ENCODE data around the gene KMT2C. TPM values are rescaled to one million over a fixed set of nuclear protein-coding genes. Genes with fewer than 3 reads are reported as not detected.
"Not testable (repeated sequence)": the region's sequence is repeated elsewhere in the genome, so short reads cannot be mapped to it uniquely, and the experiment has no call there.

KMT2C gene
- total RNA-seq, 2 experiments from 2014 or later: 66.7 to 74.0 TPM

DNA sequence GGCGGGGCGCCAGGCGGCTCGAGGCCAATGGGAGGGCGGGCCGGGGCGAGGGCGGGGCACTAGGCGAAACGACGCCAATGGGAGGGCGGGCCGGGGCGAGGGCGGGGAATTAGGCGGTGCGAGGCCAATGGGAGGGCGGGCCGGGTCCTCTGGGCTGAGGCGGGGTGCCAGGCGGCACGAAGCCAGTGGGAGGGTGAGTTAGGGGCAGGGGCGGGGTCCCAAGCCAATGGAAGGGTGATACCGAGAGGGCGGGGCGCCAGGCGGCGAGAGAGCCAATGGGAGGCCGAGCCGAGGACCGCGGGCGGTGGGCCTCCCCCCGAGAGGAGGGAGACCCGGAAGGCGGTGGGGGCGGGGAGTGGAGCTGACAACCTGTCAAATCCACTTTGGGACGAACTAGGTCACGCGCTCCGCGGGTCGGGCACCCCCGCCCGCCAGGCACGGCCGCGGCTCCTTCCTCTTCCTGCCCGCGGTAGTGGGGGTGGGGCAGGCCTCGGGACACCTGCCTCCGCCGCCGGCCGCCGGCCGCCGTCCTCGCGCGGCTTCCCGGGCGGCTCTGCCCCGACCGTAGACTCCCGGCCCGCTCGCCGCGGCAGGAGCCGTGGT is 28.0 kb upstream of the KMT2C start:
- H3K27ac Mint-ChIP-seq: peak overlapping the region; percentile 93
- peak overlapping the region; percentile 91 for H3K4me3 Mint-ChIP-seq
- no peaks in the 10 kb centered on the region for H3K27me3 Mint-ChIP-seq
- peaks cover 9% of the 10 kb centered on the region for H3K4me1 Mint-ChIP-seq
- ChIA-PET CTCF (no interaction called here), POLR2A (interaction anchor here (0.7 to 1.0 kb wide), 2 partner anchors 81 to 713 kb away, joined by 4 to 7 read pairs; no protein-coding TSS in a partner anchor)
- no peaks in the 10 kb centered on the region for H3K9me3 Mint-ChIP-seq
- H3K36me3 Mint-ChIP-seq (ENCODE audit: low read depth): no peaks in the 10 kb centered on the region
- peak; percentile 100 for DNase-seq

DNA sequence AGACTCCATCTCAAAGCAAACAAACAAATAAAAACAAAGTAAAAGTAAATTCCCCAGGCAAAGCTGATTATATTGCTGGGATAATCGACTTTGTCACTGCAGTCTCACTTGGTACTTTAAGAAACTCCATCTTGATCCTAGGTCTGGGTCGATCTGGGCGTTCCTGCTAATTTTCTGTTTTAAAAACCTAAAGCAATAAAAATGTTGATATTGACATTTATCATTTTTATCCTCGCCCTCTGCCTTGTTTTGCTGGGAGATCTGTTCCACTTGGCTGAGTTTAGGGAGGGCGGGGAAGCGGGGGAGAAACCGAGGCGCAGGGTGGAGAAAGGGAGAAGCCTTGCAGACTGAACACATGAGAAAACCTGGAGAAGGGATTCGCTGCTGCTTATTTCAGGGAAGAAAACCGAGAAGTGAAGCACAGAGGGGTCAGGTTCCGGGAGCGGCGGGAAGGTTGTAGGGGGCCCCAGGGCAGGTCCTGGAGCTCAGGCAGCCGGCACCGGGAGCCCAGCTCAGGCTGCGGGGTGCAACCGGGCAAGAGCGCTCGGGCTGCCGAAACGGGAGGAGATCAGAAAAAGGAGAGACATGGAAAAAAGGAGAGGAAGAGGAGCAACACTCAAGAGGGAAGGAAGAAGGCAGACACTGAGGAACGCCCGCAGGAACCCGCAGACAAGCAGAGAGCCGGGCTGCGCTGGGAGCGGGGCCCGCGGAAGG is 27.3 kb upstream of the KMT2C start:
- peaks cover 9% of the 10 kb centered on the region for H3K4me1 Mint-ChIP-seq
- H3K27me3 Mint-ChIP-seq: no peaks in the 10 kb centered on the region
- ChIA-PET POLR2A (interaction anchor here (0.7 kb wide), 1 partner anchor 712 kb away, joined by 7 read pairs; no protein-coding TSS in a partner anchor), CTCF (interaction anchor here (0.6 to 1.4 kb wide), 2 partner anchors 20 to 39 kb away, joined by 3 read pairs; no protein-coding TSS in a partner anchor)
- H3K36me3 Mint-ChIP-seq (ENCODE audit: low read depth): no peaks in the 10 kb centered on the region
- no peaks in the 10 kb centered on the region for H3K9me3 Mint-ChIP-seq
- H3K4me3 Mint-ChIP-seq: peak overlapping the region; percentile 91
- no peak for DNase-seq
- H3K27ac Mint-ChIP-seq: peak overlapping the region; percentile 93

DNA sequence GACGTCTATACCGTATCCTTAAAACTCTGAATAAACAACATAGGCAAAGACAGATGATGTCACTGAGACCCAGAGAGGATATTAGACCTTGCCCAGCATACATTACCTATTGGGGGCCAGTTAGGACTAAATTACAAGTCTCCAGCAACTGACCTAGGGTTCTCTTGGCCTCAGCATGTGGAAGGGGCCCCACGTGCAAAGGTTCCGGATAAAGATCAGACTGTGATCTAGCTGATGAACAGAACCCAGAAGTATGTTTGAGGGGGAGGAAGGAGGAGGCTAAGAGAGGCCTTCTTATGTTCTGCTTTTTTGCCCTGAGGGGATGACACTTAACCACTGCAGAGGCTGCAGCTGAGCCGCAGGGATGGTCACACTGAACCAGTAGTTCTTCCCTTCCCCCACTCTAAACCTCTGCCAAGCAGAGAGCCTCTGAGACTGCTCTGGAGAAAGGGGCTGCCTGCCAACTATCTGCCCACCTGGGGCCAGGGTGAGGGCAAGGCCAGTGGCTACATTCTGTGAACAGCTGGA is 24.0 kb upstream of the KMT2C start:
- peaks cover 3% of the 10 kb centered on the region for H3K4me1 Mint-ChIP-seq
- H3K27me3 Mint-ChIP-seq: no peaks in the 10 kb centered on the region
- H3K9me3 Mint-ChIP-seq: peaks cover 2% of the 10 kb centered on the region
- no peak overlapping the region for H3K27ac Mint-ChIP-seq
- ChIA-PET CTCF (interaction anchor here (0.7 kb wide), 1 partner anchor 1515 kb away, joined by 5 read pairs; no protein-coding TSS in a partner anchor), POLR2A (no interaction called here)
- no peaks in the 10 kb centered on the region for H3K36me3 Mint-ChIP-seq (ENCODE audit: low read depth)
- H3K4me3 Mint-ChIP-seq: no peak overlapping the region
- DNase-seq: no peak

DNA sequence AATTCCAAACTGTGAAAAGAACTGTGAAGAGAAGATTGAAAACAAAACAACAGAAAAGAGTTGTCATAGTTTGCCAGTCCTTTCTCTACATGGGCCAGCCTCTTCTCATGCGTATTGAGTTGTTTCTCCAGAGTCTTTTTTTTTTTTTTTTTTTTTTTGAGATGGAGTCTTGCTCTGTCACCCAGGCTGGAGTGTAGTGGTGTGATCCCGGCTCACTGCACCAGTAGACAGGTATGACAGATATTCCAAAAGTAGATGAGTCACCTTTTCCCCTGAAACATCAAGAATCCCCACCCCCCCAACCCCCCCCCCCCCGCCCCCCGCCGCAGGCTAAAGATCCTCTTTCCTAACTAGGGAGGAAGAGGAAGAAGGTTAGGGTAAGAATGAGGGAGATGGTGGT is 15.6 kb upstream of the KMT2C start:
- Mint-ChIP-seq H3K9me3 (no peaks in the 10 kb centered on the region), H3K4me1 (no peaks in the 10 kb centered on the region), H3K27ac (no peak overlapping the region), H3K4me3 (no peak overlapping the region), H3K27me3 (no peaks in the 10 kb centered on the region), H3K36me3 (ENCODE audit: low read depth) (no peaks in the 10 kb centered on the region)
- no peak for DNase-seq
- CTCF ChIA-PET: no interaction called here
- POLR2A ChIA-PET: no interaction called here

DNA sequence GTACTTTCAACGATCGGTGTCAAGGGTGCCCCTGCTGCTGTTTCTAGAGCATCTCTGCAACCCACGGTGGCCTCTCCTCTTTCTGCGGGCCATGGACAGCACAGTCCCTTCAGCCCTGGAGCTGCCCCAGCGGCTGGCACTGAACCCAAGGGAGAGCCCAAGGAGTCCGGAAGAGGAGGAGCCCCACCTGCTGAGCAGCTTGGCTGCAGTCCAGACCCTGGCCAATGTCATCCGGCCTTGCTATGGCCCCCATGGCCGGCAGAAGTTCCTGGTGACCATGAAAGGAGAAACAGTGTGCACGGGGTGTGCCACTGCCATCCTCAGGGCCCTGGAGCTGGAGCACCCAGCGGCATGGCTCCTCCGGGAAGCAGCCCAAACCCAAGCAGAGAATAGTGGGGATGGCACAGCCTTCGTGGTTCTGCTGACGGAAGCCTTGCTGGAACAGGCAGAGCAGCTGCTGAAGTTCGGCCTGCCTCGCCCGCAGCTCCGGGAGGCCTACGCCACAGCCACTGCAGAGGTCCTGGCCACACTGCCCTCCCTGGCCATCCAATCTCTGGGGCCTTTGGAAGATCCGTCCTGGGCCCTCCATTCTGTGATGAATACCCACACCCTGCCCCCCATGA is 9.7 kb upstream of the KMT2C start:
- H3K36me3 Mint-ChIP-seq (ENCODE audit: low read depth); CTCF ChIA-PET; H3K27ac Mint-ChIP-seq; DNase-seq; H3K27me3 Mint-ChIP-seq; H3K4me1 Mint-ChIP-seq; H3K9me3 Mint-ChIP-seq; H3K4me3 Mint-ChIP-seq; POLR2A ChIA-PET: not testable (repeated sequence)

DNA sequence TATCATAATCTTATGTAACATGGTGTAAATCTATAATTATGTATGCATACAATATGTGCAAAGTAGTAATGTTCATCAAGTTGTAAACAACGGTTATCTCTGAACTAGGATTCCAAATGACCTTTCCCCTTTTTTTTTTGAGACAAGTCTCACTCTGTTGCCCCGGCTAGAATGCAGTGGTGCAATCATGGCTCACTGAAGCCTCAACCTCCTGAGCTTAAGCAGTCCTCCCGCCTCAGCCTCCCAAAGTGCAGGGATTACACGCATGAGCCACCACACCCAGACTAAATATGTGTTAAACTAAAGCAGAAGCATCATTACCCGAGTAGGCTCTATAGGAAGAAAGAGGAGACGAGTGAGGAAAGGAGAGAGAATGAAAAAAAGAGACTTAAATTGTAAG is 7.8 kb upstream of the KMT2C start:
- Mint-ChIP-seq H3K4me3 (no peak overlapping the region), H3K27ac (no peak overlapping the region), H3K4me1 (no peaks in the 10 kb centered on the region), H3K27me3 (no peaks in the 10 kb centered on the region), H3K9me3 (no peaks in the 10 kb centered on the region), H3K36me3 (ENCODE audit: low read depth) (no peaks in the 10 kb centered on the region)
- DNase-seq: no peak
- CTCF ChIA-PET: no interaction called here
- POLR2A ChIA-PET: no interaction called here

DNA sequence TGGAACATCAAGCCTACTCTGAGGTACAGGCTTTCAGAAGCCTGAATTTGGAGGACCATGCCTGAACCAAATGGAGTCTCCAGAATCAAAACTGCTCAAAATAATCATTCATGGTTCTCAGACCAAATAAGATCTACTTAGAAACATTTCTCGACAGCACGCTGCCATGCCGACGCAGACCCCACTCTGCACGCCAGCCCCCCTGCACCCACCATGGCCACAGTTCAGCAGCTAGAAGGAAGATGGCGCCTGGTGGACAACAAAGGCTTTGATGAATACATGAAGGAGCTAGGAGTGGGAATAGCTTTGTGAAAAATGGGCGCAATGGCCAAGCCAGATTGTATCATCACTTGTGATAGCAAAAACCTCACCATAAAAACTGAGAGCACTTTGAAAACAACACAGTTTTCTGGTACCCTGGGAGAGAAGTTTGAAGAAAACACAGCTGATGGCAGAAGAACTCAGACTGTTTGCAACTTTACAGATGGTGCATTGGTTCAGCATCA is 6.6 kb upstream of the KMT2C start:
- ChIA-PET POLR2A (no interaction called here), CTCF (interaction anchor here (0.6 kb wide), 1 partner anchor 21 kb away, joined by 3 read pairs; no protein-coding TSS in a partner anchor)
- DNase-seq: no peak
- H3K4me3 Mint-ChIP-seq: no peak overlapping the region
- H3K27ac Mint-ChIP-seq: no peak overlapping the region
- H3K36me3 Mint-ChIP-seq (ENCODE audit: low read depth): no peaks in the 10 kb centered on the region
- peaks cover 3% of the 10 kb centered on the region for H3K27me3 Mint-ChIP-seq
- H3K9me3 Mint-ChIP-seq: no peaks in the 10 kb centered on the region
- peaks cover 2% of the 10 kb centered on the region for H3K4me1 Mint-ChIP-seq

DNA sequence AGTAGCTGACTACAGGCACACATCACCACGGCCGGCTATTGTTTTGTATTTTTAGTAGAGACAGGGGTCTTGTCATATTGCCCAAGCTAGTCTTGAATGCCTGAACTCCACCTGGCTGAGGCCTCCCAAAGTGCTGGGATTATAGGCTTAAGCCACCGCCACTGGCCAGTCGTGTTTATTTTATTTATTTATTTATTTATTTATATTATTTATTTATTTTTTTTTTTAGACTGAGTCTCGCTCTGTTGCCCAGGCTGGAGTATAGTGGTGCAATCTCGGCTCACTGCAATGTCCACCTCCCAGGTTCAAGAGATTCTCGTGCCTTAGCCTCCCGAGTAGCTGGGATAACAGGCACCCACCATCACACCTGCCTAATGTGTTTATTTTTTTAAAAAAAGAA is 6.0 kb upstream of the KMT2C start:
- POLR2A ChIA-PET; H3K27ac Mint-ChIP-seq; H3K4me3 Mint-ChIP-seq; H3K27me3 Mint-ChIP-seq; H3K4me1 Mint-ChIP-seq; H3K9me3 Mint-ChIP-seq; DNase-seq; H3K36me3 Mint-ChIP-seq (ENCODE audit: low read depth): not testable (repeated sequence)
- CTCF ChIA-PET: interaction anchor here (0.7 kb wide), 1 partner anchor 182 kb away, joined by 3 read pairs; no protein-coding TSS in a partner anchor

DNA sequence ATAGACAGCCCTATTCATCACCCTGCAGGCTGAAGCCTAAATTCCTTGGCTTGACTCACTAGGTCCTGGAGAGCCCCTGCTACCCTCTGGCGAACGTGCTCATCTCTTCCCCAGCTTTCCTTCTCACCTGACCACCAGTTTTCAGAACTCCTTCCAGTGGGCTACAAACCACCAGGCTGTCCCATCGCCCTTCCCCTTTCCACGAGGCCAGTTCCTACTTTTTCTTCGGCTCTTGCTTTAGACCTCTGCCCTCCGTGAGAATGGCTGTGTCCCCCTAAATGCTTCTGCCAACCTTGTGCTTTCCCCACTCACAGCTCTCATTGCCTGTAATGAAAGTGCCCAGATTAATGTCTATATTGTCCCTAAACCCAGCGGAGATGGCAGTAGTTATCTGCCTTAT is 5.4 kb upstream of the KMT2C start:
- H3K9me3 Mint-ChIP-seq; H3K27me3 Mint-ChIP-seq; H3K4me3 Mint-ChIP-seq; POLR2A ChIA-PET; DNase-seq; H3K36me3 Mint-ChIP-seq (ENCODE audit: low read depth); H3K4me1 Mint-ChIP-seq: not testable (repeated sequence)
- CTCF ChIA-PET: interaction anchor here (0.7 kb wide), 1 partner anchor 182 kb away, joined by 3 read pairs; no protein-coding TSS in a partner anchor
- peak overlapping the region; percentile 19 for H3K27ac Mint-ChIP-seq

DNA sequence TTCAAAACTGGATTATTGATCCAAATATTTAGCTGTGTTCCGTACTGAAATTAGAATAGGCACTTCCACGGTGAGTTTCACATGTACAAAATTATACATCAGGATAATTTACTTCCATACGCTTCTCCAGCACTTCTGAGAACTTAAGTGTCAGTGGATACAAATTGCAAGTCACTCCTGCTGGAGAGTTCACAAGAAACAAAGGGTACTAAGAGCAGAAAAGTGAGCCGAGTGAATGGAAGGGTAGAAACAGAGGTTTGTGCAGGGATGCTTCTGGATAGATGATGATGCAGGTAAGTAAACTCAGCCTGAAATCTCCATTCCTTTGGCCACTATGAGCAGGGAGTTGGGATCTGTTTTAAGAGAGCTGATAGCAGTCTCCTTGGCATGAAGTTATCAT is 2.2 kb upstream of the KMT2C start:
- H3K4me3 Mint-ChIP-seq; H3K27me3 Mint-ChIP-seq; CTCF ChIA-PET; H3K9me3 Mint-ChIP-seq; POLR2A ChIA-PET; H3K36me3 Mint-ChIP-seq (ENCODE audit: low read depth); DNase-seq; H3K27ac Mint-ChIP-seq: not testable (repeated sequence)
- H3K4me1 Mint-ChIP-seq: peaks cover 16% of the 10 kb centered on the region

DNA sequence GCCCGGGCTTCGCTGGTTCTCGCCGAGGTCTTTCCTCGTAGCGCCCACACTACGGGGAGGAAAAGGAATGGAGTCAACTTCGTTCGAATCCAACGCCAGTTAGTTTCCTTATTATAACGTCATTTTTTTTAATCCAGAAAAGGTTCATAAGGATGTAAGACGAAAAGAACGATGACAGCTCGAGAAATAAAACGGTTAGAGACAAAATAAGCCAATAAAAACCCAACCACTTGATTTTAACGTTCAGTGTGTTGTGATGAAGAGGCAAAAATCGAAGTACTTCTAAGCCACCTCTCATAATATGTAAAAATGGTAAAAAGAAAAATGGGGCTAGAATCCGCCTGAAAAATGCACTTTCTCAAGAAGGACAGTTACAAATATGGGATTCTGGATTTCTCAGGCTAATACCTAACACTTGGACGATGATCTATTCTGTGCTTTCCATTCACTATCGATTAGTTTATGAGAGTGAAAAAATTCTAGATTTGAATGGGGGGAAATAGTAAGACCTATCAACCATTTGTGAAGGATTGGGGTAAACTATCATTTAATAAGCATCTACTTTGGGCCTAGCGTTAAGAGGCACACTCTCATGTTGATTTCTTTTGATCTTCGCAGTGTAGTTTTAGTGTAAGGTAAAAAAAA is 1.2 kb upstream of the KMT2C start:
- H3K9me3 Mint-ChIP-seq; DNase-seq; H3K36me3 Mint-ChIP-seq (ENCODE audit: low read depth); H3K27me3 Mint-ChIP-seq; POLR2A ChIA-PET; CTCF ChIA-PET: not testable (repeated sequence)
- Mint-ChIP-seq H3K4me1 (peaks cover 20% of the 10 kb centered on the region), H3K4me3 (peak overlapping the region; percentile 76), H3K27ac (peak overlapping the region; percentile 92)

DNA sequence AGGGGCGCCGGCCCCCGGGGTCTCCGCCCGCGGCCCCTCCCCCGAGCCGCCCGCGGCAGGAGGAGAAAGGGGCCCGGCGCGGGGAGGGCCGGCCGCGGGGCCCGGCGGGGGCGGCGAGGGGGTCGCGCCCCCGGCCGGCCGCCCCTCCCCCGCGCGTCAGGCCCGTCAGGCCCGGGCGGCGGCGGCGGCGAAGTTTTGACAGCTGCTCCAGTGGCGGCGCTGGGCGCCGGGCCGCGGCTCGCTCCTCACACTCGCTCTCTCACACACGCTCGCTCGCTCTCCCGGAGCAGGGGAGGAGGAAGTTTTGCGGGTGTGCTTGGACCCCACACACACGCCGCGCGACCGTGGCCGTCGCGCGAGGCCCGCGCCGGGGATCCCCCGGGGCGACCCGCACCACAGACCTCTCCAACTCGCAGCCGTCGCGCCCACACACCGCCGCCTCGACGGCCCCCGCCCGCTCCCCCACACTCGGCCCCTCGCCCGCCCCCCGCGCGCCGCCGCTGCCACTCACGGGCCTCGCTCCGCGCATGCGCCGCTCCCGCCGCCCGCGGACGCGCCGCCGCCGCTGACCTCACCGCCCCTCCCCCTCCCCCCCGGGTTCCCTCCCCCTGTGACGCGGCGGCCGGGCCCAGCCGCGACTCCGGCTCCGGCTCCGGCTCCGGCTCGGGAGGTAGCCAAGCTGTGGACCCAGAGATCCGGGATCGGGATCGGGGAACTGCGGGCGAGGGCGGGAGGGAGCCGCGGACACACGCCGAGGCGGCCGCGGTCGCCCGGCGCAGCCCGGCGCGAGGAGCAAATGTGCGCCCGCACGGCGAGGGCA is 518 bp upstream of the KMT2C start:
- POLR2A ChIA-PET: no interaction called here
- Mint-ChIP-seq H3K36me3 (ENCODE audit: low read depth) (no peaks in the 10 kb centered on the region), H3K9me3 (no peaks in the 10 kb centered on the region), H3K27me3 (peaks cover 3% of the 10 kb centered on the region), H3K4me1 (peaks cover 22% of the 10 kb centered on the region), H3K4me3 (peak overlapping the region; percentile 76), H3K27ac (peak overlapping the region; percentile 92)
- CTCF ChIA-PET: no interaction called here
- DNase-seq: peak; percentile 86
